ENCODE results near the gene CNGA4. TPM values are rescaled to one million over a fixed set of nuclear protein-coding genes. Genes with fewer than 3 reads are reported as not detected.

CNGA4 gene
- total and polyA plus RNA-seq, 2 of the 13 experiments (the other 11 are each of a cell fraction or from before 2014, with no cell fraction given) = 0.03 TPM; not detected in 1

DNA sequence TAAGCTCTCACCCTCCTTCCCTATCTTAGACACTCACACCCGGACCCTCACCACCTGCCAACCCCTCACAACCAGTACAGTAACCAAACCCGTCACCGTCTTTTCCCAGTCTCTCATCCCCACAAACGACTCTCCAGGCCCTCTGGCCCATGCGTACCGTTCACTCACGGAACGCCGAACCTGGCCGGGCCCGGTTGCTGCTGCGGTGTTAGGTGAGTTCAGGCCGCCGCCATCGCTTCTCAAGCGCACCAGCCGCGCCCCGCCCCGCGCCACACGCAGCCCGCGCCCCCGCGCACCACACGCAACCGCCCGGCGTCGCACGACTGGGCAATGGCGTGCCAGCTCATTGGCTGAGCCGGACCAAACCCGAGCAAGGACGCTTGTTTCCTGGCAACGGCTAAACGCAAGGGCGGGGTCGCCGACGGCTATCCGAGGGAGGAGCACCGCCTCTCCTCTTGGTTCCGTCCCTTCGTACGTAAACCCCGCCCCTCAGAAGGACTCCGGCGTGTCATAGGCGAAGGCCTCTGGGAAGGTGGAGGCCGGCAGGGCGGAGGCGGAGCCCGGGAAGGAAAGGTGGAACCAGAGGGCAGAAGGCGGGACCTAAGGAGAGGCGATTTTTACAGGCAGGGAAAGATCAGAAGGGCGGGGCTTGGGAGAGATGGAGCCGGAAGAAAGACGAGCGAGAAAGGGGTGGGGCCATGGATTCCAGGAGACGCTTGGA, 4.3 kb upstream of the CNGA4 start, which contains the start of gene FHIP1B (continued):
- TF ChIP-seq ARID2 (CRISPR knock-in tag; IDR thresholded peaks at IDR 0.05; ENCODE audit: borderline replicate concordance) = 0 out of 2 replicates have a peak, but pooled peaks have one; percentile 16
- no peak for TF ChIP-seq PAX8 (CRISPR knock-in tag; IDR thresholded peaks at IDR 0.05; ENCODE audit: borderline replicate concordance)
- no peak for TF ChIP-seq ZBTB34 (CRISPR knock-in tag; IDR thresholded peaks at IDR 0.05)
- no peak for TF ChIP-seq SNAPC4 (CRISPR knock-in tag; IDR thresholded peaks at IDR 0.05)
- no peak for TF ChIP-seq HIC2 (CRISPR knock-in tag; IDR thresholded peaks at IDR 0.05; ENCODE audit: low read depth)
- no peak for TF ChIP-seq ERF (CRISPR knock-in tag; IDR thresholded peaks at IDR 0.05)
- peak; percentile 34; the same call in 1 of the 2 replicates for TF ChIP-seq HDAC2 (CRISPR knock-in tag; IDR thresholded peaks at IDR 0.05)
- 0 out of 2 replicates have a peak, but pooled peaks have one; percentile 35 for TF ChIP-seq ZBTB38 (CRISPR knock-in tag; IDR thresholded peaks at IDR 0.05)
- no peak for TF ChIP-seq SNAPC2 (CRISPR knock-in tag; IDR thresholded peaks at IDR 0.05)
- TF ChIP-seq SMYD3 (CRISPR knock-in tag; IDR thresholded peaks at IDR 0.05) = no peak
- TF ChIP-seq ZBTB46 (CRISPR knock-in tag; IDR thresholded peaks at IDR 0.05; ENCODE audit: borderline replicate concordance) = no peak
- TF ChIP-seq ZNF605 (CRISPR knock-in tag; IDR thresholded peaks at IDR 0.05) = no peak
- TF ChIP-seq ZNF841 (CRISPR knock-in tag; IDR thresholded peaks at IDR 0.05; ENCODE audit: borderline replicate concordance) = no peak
- peak; percentile 86 for TF ChIP-seq GATAD1 (CRISPR knock-in tag; IDR thresholded peaks at IDR 0.05)
- no peak for TF ChIP-seq ZNF496 (CRISPR knock-in tag; IDR thresholded peaks at IDR 0.05; ENCODE audit: insufficient replicate concordance)
- TF ChIP-seq NFKBIZ (CRISPR knock-in tag; IDR thresholded peaks at IDR 0.05) = no peak
- no peak for TF ChIP-seq PITX1 (CRISPR knock-in tag; IDR thresholded peaks at IDR 0.05)
- TF ChIP-seq ATF3 (CRISPR knock-in tag; IDR thresholded peaks at IDR 0.05) = no peak; the same call in 1 of the 2 replicates
- TF ChIP-seq ATRX (CRISPR knock-in tag; IDR thresholded peaks at IDR 0.05; ENCODE audit: borderline replicate concordance) = no peak
